ENCODE measurements around the gene EARS2.
A peak's percentile ranks its signal among the peaks of the same experiment; 100 is the strongest.
"Not testable (repeated sequence)": the region's sequence is repeated elsewhere in the genome, so short reads cannot be mapped to it uniquely, and the experiment has no call there.

EARS2 gene

GRCh38 chr16:23527961-23528643 is 29.0 kb downstream of the EARS2 start:
- no peak for DNase-seq (ENCODE audit: low read depth in 2 of 2)

GRCh38 chr16:23524886-23525285 is 32.3 kb downstream of the EARS2 start:
- DNase-seq (ENCODE audit: low read depth in 2 of 2) = no peak

GRCh38 chr16:23523876-23524385 is 33.2 kb downstream of the EARS2 start:
- no peak for DNase-seq (ENCODE audit: low read depth in 2 of 2)

- no peak for DNase-seq (ENCODE audit: low read depth in 2 of 2)
Observed at GRCh38 chr16:23523321-23523720, 33.8 kb downstream of the EARS2 start.

- DNase-seq (ENCODE audit: low read depth in 2 of 2) = no peak
Observed at GRCh38 chr16:23521965-23522364, 35.2 kb downstream of the EARS2 start.

- DNase-seq (ENCODE audit: low read depth in 2 of 2) = no peak
Observed at GRCh38 chr16:23521037-23521743, 36.0 kb downstream of the EARS2 start.

GRCh38 chr16:23520500-23520899 is 36.6 kb downstream of the EARS2 start:
- DNase-seq (ENCODE audit: low read depth in 2 of 2) = no peak

GRCh38 chr16:23519282-23519681 is 37.9 kb downstream of the EARS2 start:
- DNase-seq (ENCODE audit: low read depth in 2 of 2) = no peak

- no peak for DNase-seq (ENCODE audit: low read depth in 2 of 2)
Observed at GRCh38 chr16:23518435-23518891, 38.7 kb downstream of the EARS2 start.

GRCh38 chr16:23516366-23517137 is 40.6 kb downstream of the EARS2 start:
- DNase-seq (ENCODE audit: low read depth in 2 of 2) = no peak

GRCh38 chr16:23515881-23516280 is 41.3 kb downstream of the EARS2 start:
- DNase-seq (ENCODE audit: low read depth in 2 of 2) = no peak

- DNase-seq (ENCODE audit: low read depth in 2 of 2) = no peak
Observed at GRCh38 chr16:23514381-23515152, 42.6 kb downstream of the EARS2 start.

- DNase-seq (ENCODE audit: low read depth in 2 of 2) = no peak
Observed at GRCh38 chr16:23512168-23512695, 44.9 kb downstream of the EARS2 start.

GRCh38 chr16:23511731-23512130 is 45.4 kb downstream of the EARS2 start:
- DNase-seq (ENCODE audit: low read depth in 2 of 2) = no peak

GRCh38 chr16:23510915-23511270 is 46.3 kb downstream of the EARS2 start:
- DNase-seq (ENCODE audit: low read depth in 2 of 2) = not testable (repeated sequence)

- peak; percentile 58 to 67 for DNase-seq (ENCODE audit: low read depth in 2 of 2)
Observed at GRCh38 chr16:23510164-23510914, 46.8 kb downstream of the EARS2 start, which contains the start of gene GGA2. Gene GGA2 (minus strand): TSS chr16:23510494. CDS start chr16:23510411, 83 bp downstream.

GRCh38 chr16:23509782-23510163 is 47.4 kb downstream of the EARS2 start:
- DNase-seq (ENCODE audit: low read depth in 2 of 2) = no peak

- no peak for DNase-seq (ENCODE audit: low read depth in 2 of 2)
Observed at GRCh38 chr16:23509441-23509754, 47.8 kb downstream of the EARS2 start.

GRCh38 chr16:23508589-23509440 is 48.3 kb downstream of the EARS2 start:
- DNase-seq (ENCODE audit: low read depth in 2 of 2) = no peak

GRCh38 chr16:23506606-23506994 is 50.5 kb downstream of the EARS2 start:
- no peak for DNase-seq (ENCODE audit: low read depth in 2 of 2)
